HEK293 (cell line): Measurements from ENCODE around the gene MCRIP2.

Source experiments
- CTCF ChIA-PET: fragments of 350-600 bp; formaldehyde crosslinking; extraction: SDS; loops from one replicate; lab custom pipeline; 2021; ENCODE audit warnings: antibody characterized with exemption; lab: Yijun Ruan, JAX
- POLR2A ChIA-PET: fragments of 300-600 bp; formaldehyde crosslinking; extraction: SDS; loops from one replicate; lab custom pipeline; 2020; ENCODE audit warnings: antibody characterized with exemption, inconsistent platforms; lab: Yijun Ruan, JAX
- H3K27ac ChIP-seq: fragments of 200-500 bp; sonication (Bioruptor generic); 2 replicates; pipeline ENCODE4 v1.5.1; 2014; ENCODE audit warnings: low read depth, low read length, control low read depth, inconsistent platforms; ENCODE audit errors: extremely low read depth
- H3K36me3 ChIP-seq, 2 experiments: fragments of 200-500 bp in 1 of 2; sonication (Bioruptor generic) in 1 of 2; 1 replicate in 1 of 2; 2 replicates in 1 of 2; pipeline ENCODE4 v1.5.1; 2014 to 2017; ENCODE audit warnings: inconsistent platforms in 2 of 2, low read length in 2 of 2; ENCODE audit not compliant: control insufficient read depth in 2 of 2, insufficient read depth in 1 of 2
- H3K4me1 ChIP-seq: fragments of 200-500 bp; sonication (Bioruptor generic); 2 replicates; pipeline ENCODE4 v1.5.1; 2014; ENCODE audit warnings: mild to moderate bottlenecking, low read length, inconsistent platforms; ENCODE audit not compliant: control insufficient read depth, insufficient read depth
- H3K4me3 ChIP-seq: 2 replicates; pipeline ENCODE4 v1.5.1; 2011; ENCODE audit warnings: low read depth, mild to moderate bottlenecking, control low read depth, low read length, moderate library complexity
- H3K9me3 ChIP-seq: fragments of 200-500 bp; sonication (Bioruptor generic); 2 replicates; pipeline ENCODE4 v1.5.1; 2014; ENCODE audit warnings: low read depth, low read length, inconsistent platforms; ENCODE audit not compliant: control insufficient read depth, insufficient read depth
- GLIS1 ChIP-seq: fragments of 450-650 bp; formaldehyde crosslinking; IDR thresholded peaks from 2 replicates; pipeline ENCODE4 v1.5.1; 2016; ENCODE audit warnings: missing biosample characterization, missing genetic modification characterization
- GLIS2 ChIP-seq: fragments of 450-650 bp; formaldehyde crosslinking; IDR thresholded peaks from 2 replicates; pipeline ENCODE4 v1.5.1; 2016; ENCODE audit warnings: missing biosample characterization, missing genetic modification characterization
- OSR2 ChIP-seq: fragments of 450-650 bp; formaldehyde crosslinking; IDR thresholded peaks from 2 replicates; pipeline ENCODE4 v1.5.1; 2016; ENCODE audit warnings: missing biosample characterization, missing genetic modification characterization
- PATZ1 ChIP-seq: fragments of 450-650 bp; formaldehyde crosslinking; IDR thresholded peaks from 2 replicates; pipeline ENCODE4 v1.5.1; 2016; ENCODE audit warnings: missing biosample characterization, missing genetic modification characterization
- ZBTB20 ChIP-seq: fragments of 450-650 bp; formaldehyde crosslinking; IDR thresholded peaks from 2 replicates; pipeline ENCODE4 v1.5.1; 2016; ENCODE audit warnings: missing biosample characterization, missing genetic modification characterization
- ZNF146 ChIP-seq: fragments of 450-650 bp; formaldehyde crosslinking; IDR thresholded peaks from 2 replicates; pipeline ENCODE4 v1.5.1; 2016; ENCODE audit warnings: missing biosample characterization, missing genetic modification characterization
- ZNF184 ChIP-seq: fragments of 450-650 bp; IDR thresholded peaks from 2 replicates; pipeline ENCODE4 v1.5.1; 2018; ENCODE audit warnings: missing biosample characterization, mild to moderate bottlenecking, missing genetic modification characterization
- ZNF335 ChIP-seq: fragments of 450-650 bp; formaldehyde crosslinking; conservative IDR thresholded peaks from 2 replicates; pipeline ENCODE4 v1.5.1; 2016; ENCODE audit warnings: missing biosample characterization, missing genetic modification characterization
- ZNF558 ChIP-seq: fragments of 450-650 bp; formaldehyde crosslinking; IDR thresholded peaks from 2 replicates; pipeline ENCODE4 v1.5.1; 2016; ENCODE audit warnings: missing biosample characterization, missing genetic modification characterization
- ZNF585B ChIP-seq: fragments of 450-650 bp; formaldehyde crosslinking; IDR thresholded peaks from 2 replicates; pipeline ENCODE4 v1.5.1; 2016; ENCODE audit warnings: missing biosample characterization, missing genetic modification characterization
- ZNF626 ChIP-seq: fragments of 450-650 bp; sonication (Bioruptor Pico); formaldehyde crosslinking; IDR thresholded peaks from 2 replicates; pipeline ENCODE4 v1.5.1; 2018; ENCODE audit warnings: missing biosample characterization, missing genetic modification characterization, inconsistent platforms
- ZNF677 ChIP-seq: fragments of 450-650 bp; IDR thresholded peaks from 2 replicates; pipeline ENCODE4 v1.5.0; 2018; ENCODE audit warnings: missing biosample characterization, mild to moderate bottlenecking, missing genetic modification characterization, moderate library complexity
- ZSCAN18 ChIP-seq: fragments of 450-650 bp; formaldehyde crosslinking; IDR thresholded peaks from 2 replicates; pipeline ENCODE4 v1.5.1; 2016; ENCODE audit warnings: missing biosample characterization, missing genetic modification characterization
- TF ChIP-seq, protein P1 (sequence below): fragments of 450-650 bp; formaldehyde crosslinking; IDR thresholded peaks from 2 replicates; pipeline ENCODE4 v1.5.1; 2016; ENCODE audit warnings: missing biosample characterization, missing genetic modification characterization
- TF ChIP-seq, protein P2 (sequence below): fragments of 450-650 bp; formaldehyde crosslinking; conservative IDR thresholded peaks from 2 replicates; pipeline ENCODE4 v1.5.1; 2016; ENCODE audit warnings: low read depth, missing biosample characterization, missing genetic modification characterization
- TF ChIP-seq, protein P3 (sequence below): fragments of 450-650 bp; formaldehyde crosslinking; IDR thresholded peaks from 2 replicates; pipeline ENCODE4 v1.5.1; 2017; ENCODE audit warnings: missing biosample characterization, missing genetic modification characterization

MCRIP2 gene

DNA sequence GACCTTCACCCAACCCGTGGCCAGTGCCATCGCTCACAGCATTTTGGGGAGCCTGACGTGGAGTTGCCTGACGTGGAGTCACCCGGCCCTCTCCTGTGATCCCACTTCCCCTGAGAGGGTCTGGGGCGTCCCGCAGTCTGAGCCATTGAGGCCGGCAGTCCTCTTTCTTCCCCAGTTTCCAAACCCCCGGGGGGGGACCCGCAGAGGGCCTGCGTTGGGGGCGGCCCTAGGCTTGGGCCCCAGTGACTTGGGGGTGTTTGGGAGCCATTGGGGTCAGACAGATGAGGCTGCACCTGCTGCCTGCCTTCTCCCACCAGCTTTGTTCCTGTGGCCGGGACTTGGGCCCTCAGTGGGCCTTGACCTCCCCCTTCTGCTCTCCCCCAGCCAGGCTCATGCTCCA, 28.0 kb downstream of the MCRIP2 start:
- Histone ChIP-seq H3K27ac (no peak overlapping the region), H3K4me1 (no peaks in the 10 kb centered on the region), H3K9me3 (no peaks in the 10 kb centered on the region), H3K4me3 (no peak overlapping the region), H3K36me3 (peaks cover 0 to 70% of the 10 kb centered on the region in 2 experiments; a peak in 1 of 3 replicates)
- 0 out of 2 replicates have a peak, but pooled peaks have one; percentile 34 for TF ChIP-seq GLIS2
- no peak for TF ChIP-seq ZNF626 (tag by site-specific recombination)
- TF ChIP-seq, protein P1, sequence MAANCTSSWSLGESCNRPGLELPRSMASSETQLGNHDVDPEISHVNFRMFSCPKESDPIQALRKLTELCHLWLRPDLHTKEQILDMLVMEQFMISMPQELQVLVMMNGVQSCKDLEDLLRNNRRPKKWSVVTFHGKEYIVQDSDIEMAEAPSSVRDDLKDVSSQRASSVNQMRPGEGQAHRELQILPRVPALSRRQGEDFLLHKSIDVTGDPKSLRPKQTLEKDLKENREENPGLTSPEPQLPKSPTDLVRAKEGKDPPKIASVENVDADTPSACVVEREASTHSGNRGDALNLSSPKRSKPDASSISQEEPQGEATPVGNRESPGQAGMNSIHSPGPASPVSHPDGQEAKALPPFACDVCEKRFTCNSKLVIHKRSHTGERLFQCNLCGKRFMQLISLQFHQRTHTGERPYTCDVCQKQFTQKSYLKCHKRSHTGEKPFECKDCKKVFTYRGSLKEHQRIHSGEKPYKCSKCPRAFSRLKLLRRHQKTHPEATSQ (tag by site-specific recombination) = no peak
- peak; percentile 21; the same call in 1 of the 2 replicates for TF ChIP-seq PATZ1 (tag by site-specific recombination)
- ChIA-PET POLR2A (interaction anchor here (1.0 to 6.7 kb wide), 2 partner anchors 11 to 20 kb away, joined by 3 to 57 read pairs; partner anchors contain the start of genes STUB1 and WDR24), CTCF (no interaction called here)

DNA sequence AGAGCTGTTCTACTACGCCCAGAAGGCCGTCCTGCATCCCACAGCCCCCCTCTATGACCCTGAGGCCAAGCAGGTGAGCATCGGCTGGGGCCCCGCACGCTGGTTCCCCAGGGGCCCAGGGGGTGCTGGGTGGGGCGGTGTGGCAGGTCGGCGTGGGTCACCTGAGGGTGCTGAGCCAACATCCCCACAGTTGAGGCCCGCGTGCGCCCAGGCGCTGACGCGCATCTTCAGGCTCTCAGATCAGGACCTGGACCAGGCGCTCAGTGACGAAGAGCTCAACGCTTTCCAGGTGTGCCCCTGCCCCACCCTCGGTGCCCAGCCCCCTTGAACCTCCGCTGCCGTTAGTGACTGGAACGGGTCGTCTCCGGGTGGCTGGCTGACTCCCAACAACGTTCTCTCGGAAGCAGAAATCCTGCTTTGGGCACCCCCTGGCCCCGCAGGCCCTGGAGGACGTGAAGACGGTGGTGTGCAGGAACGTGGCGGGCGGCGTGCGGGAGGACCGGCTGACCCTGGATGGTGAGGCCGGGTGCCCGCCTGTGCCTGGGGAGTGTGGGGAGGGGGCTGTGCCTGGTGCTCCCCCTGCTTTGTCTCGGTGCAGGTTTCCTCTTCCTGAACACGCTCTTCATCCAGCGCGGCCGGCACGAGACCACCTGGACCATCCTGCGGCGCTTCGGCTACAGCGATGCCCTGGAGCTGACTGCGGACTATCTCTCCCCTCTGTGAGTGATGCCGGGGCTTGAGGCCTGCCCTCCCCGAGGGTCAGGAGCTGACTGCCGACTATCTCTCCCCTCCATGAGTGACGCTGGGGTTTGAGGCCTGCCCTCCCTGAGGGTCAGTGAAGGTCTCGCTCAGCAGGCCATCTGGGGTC, 29.1 kb downstream of the MCRIP2 start:
- no peak overlapping the region for H3K27ac ChIP-seq
- H3K4me3 ChIP-seq = no peak overlapping the region
- CTCF ChIA-PET = interaction anchor here (0.6 to 0.9 kb wide), 2 partner anchors 16 to 564 kb away, joined by 3 read pairs; no protein-coding TSS in a partner anchor
- H3K9me3 ChIP-seq = no peaks in the 10 kb centered on the region
- peaks cover 0 to 70% of the 10 kb centered on the region in 2 experiments; a peak in 1 of 3 replicates for H3K36me3 ChIP-seq
- no peaks in the 10 kb centered on the region for H3K4me1 ChIP-seq
- POLR2A ChIA-PET = interaction anchor here (1.0 to 6.7 kb wide), 3 partner anchors 10 to 19 kb away, joined by 3 to 57 read pairs (median 6); partner anchors contain the start of genes JMJD8, STUB1 and WDR24
- TF ChIP-seq, protein P2, sequence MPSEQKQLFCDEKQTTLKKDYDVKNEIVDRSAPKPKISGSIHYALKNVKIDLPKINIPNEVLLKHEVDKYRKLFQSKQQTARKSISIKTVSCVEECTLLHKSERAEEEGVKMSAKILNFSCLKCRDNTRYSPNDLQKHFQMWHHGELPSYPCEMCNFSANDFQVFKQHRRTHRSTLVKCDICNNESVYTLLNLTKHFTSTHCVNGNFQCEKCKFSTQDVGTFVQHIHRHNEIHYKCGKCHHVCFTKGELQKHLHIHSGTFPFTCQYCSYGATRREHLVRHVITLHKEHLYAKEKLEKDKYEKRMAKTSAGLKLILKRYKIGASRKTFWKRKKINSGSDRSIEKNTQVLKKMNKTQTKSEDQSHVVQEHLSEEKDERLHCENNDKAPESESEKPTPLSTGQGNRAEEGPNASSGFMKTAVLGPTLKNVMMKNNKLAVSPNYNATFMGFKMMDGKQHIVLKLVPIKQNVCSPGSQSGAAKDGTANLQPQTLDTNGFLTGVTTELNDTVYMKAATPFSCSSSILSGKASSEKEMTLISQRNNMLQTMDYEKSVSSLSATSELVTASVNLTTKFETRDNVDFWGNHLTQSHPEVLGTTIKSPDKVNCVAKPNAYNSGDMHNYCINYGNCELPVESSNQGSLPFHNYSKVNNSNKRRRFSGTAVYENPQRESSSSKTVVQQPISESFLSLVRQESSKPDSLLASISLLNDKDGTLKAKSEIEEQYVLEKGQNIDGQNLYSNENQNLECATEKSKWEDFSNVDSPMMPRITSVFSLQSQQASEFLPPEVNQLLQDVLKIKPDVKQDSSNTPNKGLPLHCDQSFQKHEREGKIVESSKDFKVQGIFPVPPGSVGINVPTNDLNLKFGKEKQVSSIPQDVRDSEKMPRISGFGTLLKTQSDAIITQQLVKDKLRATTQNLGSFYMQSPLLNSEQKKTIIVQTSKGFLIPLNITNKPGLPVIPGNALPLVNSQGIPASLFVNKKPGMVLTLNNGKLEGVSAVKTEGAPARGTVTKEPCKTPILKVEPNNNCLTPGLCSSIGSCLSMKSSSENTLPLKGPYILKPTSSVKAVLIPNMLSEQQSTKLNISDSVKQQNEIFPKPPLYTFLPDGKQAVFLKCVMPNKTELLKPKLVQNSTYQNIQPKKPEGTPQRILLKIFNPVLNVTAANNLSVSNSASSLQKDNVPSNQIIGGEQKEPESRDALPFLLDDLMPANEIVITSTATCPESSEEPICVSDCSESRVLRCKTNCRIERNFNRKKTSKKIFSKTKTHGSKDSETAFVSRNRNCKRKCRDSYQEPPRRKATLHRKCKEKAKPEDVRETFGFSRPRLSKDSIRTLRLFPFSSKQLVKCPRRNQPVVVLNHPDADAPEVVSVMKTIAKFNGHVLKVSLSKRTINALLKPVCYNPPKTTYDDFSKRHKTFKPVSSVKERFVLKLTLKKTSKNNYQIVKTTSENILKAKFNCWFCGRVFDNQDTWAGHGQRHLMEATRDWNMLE (tag by site-specific recombination) = no peak
- TF ChIP-seq ZNF184 (tag by site-specific recombination) (no peak), GLIS1 (no peak), OSR2 (no peak), ZSCAN18 (no peak), ZNF335 (tag by site-specific recombination) (no peak), ZNF146 (tag by site-specific recombination) (no peak), ZNF677 (tag by site-specific recombination) (no peak), ZBTB20 (tag by site-specific recombination) (no peak), ZNF558 (no peak), ZNF585B (tag by site-specific recombination) (no peak)
- TF ChIP-seq, protein P3, sequence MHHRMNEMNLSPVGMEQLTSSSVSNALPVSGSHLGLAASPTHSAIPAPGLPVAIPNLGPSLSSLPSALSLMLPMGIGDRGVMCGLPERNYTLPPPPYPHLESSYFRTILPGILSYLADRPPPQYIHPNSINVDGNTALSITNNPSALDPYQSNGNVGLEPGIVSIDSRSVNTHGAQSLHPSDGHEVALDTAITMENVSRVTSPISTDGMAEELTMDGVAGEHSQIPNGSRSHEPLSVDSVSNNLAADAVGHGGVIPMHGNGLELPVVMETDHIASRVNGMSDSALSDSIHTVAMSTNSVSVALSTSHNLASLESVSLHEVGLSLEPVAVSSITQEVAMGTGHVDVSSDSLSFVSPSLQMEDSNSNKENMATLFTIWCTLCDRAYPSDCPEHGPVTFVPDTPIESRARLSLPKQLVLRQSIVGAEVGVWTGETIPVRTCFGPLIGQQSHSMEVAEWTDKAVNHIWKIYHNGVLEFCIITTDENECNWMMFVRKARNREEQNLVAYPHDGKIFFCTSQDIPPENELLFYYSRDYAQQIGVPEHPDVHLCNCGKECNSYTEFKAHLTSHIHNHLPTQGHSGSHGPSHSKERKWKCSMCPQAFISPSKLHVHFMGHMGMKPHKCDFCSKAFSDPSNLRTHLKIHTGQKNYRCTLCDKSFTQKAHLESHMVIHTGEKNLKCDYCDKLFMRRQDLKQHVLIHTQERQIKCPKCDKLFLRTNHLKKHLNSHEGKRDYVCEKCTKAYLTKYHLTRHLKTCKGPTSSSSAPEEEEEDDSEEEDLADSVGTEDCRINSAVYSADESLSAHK = no peak
- TF ChIP-seq, all 188 proteins: peak for 0
